Epithelial cell of prostate (primary cell): ENCODE measurements around the gene KRTAP2-4.
"Not testable (repeated sequence)": the region's sequence is repeated elsewhere in the genome, so short reads cannot be mapped to it uniquely, and the experiment has no call there.

Experiments used
- DNase-seq: peaks from one replicate; pipeline ENCODE4 v3.0.0-alpha.2; 2011; ENCODE audit warnings: low read depth, low spot score
- H3K27ac ChIP-seq: fragments of 450-650 bp; 2 replicates; pipeline ENCODE4 v1.5.1; 2017; ENCODE audit warnings: mild to moderate bottlenecking

KRTAP2-4 gene

DNA sequence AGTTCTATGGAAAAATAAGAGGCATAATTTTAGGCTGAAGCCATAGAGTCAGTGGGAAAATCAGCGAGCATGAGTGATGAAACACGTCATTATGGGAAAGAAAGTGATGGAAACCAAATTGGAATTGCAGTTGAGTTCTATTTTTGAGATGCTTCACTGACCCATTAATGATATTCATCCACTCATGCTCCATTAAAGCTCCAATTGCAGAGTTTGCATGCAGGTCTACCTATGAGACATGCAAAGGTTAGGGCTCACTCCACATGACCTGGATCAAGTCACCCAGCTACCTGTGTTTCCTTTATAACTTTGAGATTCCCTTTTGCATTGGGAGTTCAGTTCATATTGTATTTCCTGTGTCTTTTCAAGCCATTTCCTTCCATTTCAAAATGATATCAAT is 8.0 kb upstream of the KRTAP2-4 start:
- no peak overlapping the region for H3K27ac ChIP-seq
- DNase-seq, result no peak

DNA sequence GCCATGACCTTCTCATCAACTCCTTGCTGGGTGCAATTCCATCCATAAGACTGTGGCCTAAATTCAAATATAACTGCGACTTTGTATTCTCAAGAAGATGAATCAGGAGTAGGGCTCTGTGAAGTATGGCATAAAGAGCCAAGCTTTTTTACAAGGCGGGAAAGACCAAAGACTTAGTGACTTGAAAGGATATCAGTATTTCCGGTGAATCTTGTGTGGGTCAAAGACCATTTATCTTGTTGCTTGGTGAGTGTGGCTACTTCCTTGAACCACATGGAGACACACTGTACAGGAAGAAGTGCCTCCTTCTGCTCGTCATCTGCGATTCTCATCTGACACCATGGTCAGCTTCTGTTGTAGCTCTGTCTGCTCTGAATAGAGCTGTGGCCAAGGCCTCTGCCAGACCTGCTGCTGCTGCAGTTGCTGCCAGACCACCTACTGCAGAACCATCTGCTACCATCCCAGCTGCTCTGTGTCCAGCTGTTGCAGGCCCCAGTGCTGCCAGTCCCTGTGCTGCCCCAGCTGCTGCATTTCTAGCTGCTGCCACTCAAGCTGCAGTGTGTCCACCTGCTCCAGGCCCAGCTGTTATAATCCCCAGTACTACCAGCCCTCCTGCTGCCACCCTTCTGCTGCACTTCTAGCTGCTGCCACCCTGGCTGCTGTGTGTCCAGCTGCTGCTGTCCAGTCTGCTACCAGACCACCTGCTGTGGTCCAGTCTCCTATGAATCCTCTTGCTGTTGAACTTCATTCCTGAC is 6.1 kb upstream of the KRTAP2-4 start:
- H3K27ac ChIP-seq, result no peak overlapping the region
- DNase-seq, result no peak

DNA sequence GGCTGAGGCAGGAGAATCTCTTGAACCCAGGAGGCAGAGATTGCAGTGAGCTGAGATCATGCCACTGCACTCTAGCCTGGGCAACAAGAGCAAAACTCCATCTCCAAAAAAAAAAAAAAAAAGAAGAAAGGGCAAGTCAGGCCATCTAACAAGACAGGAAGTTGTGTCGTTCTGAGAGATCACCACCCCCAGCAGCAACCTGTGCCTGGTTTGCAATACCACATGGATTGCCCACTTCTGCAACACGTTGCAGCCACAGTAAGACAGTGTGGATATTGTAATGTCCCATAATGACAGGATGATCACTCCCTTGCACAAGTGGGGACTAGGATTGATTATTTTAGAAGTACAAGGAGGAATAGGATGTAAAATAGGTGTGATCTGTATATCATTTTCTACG is 3.4 kb upstream of the KRTAP2-4 start:
- H3K27ac ChIP-seq, result no peak overlapping the region
- DNase-seq, result no peak

DNA sequence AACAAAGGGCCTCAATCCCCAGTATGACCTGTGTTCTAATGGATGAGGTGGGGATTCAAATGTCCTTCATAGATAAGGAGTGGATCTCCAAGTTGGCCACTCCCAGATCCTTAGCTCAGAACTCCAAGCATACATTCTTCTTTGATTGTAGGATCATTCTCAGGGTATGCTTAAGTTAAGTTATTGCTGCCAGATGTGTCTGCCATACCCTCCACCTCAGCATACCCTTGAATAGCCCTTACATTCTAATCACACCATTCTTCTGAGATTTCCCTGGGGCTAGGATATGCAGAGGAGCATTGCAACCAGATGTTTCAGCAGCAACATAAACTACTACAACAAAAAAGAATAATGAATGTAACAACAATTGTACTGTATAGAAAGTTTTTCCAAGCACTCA is 1.6 kb upstream of the KRTAP2-4 start:
- DNase-seq, result no peak
- H3K27ac ChIP-seq, result no peak overlapping the region

DNA sequence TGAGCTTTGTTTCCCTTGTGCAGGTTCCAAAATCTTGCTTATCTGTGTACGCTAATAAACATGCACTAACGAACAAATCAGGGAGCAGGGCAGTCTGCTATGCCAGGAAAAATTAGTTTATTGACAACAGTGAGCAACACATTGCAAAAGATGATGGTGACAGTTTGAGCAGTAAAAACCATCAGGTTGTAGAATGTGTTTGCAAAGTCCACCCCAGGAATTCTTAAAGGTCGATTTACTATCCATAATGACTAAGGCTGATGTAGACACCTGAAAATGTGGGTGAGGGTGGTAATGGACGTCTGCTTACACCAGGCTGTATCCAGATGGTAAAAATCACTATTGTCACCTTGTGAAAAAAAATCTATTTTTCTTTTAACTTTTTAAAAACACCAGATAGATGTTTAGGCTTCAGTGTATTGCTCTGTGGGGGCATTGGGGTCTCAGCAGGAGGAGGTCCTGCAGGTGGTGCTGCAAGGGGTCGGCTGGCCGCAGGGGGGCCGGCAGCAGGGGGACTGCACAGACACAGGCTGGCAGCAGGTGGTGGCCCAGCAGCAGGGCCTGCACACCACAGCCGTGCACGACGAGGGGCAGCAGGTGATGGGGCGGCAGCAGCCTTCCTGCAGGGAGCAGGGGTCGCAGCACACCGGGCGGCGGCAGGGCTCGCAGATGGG is 526 bp downstream of the KRTAP2-4 start:
- DNase-seq, H3K27ac ChIP-seq: not testable (repeated sequence)

DNA sequence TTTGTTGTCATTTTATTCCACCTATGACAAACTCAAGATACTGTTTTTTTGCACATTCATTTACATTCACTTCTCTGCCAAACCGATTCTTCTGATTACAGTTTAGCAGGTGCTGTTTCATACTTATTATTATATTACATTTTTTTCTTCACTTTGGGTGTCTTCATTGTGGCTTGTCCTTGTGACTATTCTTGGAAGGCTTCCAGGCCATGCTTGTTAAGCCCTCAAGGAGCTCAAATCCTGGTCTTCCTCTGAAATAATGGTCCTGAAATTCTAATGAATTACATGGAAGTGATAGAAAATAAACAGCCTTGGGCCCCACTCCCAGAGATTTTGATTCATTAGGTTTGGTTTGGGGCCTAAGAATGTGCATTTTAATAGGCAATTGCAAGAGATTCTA is 1.4 kb downstream of the KRTAP2-4 start:
- DNase-seq, result no peak
- H3K27ac ChIP-seq, result no peak overlapping the region

DNA sequence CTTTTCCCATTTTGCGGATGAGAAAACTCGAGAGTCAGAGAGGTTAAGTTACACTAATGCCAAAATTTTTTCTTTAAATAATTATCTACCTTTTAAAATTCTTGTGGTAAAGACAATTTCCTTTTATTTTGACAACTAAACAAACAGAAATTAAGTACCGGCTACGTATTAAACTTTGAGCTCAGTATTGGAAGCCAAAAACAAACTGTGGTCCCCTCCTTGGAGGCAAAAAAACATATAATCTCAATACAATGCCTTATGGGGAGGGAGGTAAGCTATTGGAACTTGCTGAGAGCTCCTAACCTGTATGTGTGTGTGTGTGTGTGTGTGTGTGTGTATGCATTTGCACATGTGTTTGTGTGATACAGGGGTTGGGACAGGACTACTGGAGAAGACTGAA is 2.2 kb downstream of the KRTAP2-4 start:
- no peak for DNase-seq

DNA sequence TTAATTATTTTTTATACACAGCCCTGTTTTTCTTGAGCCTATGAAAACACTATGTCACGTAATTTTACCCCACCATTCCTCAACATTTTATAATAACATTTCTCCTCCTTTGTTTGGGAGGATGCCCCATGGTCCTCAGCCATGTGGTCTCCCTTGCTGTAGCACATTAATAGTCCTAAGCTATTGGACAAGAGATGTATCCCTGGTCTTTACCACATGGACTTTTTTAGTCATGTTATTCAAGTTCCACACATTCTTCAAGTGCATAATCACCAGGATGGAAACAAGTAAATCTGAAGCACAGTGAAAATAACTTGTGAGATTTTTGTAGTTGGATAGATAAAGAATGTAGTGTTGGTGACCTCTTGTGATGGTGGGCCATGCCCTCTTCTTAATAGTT is 3.7 kb downstream of the KRTAP2-4 start:
- no peak for DNase-seq
- peak overlapping the region; percentile 64 for H3K27ac ChIP-seq

More for the DNA sequence above, 2.2 kb downstream of the KRTAP2-4 start:
- H3K27ac ChIP-seq, result no peak overlapping the region

DNA sequence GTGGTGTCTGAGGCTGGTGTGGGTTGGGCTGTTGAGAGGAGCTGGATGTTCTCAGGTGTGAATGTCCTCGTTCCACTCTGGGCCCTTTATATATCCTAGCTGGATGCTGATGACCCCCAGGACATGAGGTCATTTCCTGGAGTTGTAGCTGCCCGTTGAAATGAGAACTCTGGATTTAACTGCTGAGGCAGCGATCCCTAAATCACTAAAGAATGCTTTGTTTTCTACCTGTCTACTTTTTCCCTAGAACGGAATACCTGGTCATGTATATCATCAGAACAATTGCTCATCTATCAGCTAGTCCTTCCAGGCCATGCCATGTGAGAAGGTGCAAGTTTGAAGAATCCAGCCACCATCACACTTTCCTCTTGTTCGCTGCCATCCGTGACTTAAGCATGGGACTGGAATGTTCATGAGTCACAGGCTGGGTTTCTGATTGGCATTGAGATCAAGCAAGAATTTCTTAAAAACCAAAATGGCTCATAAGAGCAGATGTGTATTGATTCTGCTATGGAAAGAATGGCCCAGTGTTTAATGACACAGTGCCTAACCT is 5.6 kb downstream of the KRTAP2-4 start, which contains the start of gene KRTAP2-3:
TSS of gene KRTAP2-3 (minus strand) at position 63 of the 553 bp plus-strand sequence. CDS start 64 bp downstream, outside the sequence.
- H3K27ac ChIP-seq, result peak within 1 kb of the TSS; percentile 64
- peak; percentile 96 for DNase-seq

DNA sequence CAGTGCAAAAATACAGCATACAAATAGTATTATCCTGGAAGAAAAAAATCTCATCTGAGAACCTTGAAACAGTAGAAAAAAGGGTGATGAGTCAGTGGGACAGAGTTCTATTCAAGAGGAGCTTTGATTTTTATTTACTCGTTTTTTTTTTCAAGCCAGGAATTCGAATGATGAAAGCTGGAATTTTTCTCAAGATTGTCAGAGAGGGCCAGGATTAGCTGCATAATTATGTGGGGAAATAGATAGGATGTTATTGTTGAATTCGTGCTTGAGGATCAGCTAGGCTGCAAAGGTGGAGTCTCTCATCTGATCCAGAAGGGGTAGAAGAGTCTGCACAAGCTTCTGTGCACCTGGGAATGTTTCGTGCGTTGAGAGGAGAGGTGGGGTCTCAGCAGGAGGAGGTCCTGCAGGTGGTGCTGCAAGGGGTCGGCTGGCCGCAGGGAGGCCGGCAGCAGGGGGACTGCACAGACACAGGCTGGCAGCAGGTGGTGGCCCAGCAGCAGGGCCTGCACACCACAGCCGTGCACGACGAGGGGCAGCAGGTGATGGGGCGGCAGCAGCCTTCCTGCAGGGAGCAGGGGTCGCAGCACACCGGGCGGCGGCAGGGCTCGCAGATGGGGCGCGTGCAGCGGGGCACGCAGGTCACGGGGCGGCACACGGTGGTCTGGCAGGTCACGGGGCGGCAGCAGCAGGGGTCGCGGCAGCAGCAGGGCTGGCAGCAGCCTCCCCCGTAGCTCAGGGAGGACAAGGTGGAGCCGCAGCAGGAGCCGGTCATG is 6.2 kb downstream of the KRTAP2-4 start:
- not testable (repeated sequence) for DNase-seq
- H3K27ac ChIP-seq, result peak overlapping the region; percentile 64

DNA sequence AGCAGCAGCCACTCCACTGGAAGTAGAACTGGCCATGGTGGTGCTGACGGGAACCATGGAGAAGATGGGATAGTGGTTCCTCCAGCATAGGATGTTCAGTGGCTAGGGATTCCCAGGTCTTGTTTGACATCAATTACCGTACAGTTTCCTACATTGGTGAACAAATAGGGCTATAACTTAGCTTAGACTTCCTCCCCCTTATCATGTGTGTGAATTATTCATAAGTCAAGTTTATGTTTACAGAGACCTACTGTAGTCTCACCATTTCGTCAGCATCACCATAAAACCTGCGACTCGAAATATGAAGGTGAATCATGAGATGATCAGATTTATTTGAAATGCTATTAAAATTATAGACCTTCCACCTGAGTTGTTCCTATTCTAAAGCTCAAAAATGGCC is 6.9 kb downstream of the KRTAP2-4 start:
- DNase-seq, result no peak
- peak overlapping the region; percentile 64 for H3K27ac ChIP-seq

DNA sequence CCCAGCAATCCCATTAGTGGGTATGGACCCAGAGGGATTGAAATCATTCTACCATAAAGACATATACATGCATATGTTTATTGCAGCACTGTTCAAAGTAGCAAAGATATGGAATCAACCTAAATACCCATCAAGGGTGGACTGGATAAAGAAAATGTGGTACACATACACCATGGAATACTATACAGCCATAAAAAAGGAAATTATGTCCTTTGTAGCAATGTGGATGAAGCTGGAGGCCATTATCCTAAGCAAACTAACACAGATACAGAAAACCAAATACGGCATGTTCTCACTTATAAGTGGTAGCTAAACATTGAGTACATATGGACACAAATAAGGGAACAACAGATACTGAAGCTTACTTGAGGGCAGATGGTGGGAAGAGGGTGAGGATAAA is 8.1 kb downstream of the KRTAP2-4 start:
- H3K27ac ChIP-seq, result no peak overlapping the region
- DNase-seq, result no peak

DNA sequence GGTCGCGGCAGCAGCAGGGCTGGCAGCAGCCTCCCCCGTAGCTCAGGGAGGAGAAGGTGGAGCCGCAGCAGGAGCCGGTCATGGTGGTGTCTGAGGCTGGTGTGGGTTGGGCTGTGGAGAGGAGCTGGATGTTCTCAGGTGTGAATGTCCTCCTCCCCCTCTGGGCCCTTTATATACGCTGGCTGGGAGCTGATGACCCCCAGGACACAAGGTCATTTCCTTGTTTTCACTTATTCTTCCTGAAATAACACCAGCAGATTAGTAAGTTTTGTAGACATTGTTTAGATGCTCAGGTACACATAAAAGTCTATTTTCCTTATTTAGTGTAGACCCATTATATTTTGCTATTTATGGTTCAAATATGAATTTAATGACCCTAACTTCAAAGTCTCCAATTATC is 10.5 kb downstream of the KRTAP2-4 start, which contains the start of gene KRTAP2-2:
TSS of gene KRTAP2-2 (minus strand) at position 101 of the 400 bp plus-strand sequence. CDS start at position 82, 19 bp downstream.
- not testable (repeated sequence) for H3K27ac ChIP-seq, DNase-seq

DNA sequence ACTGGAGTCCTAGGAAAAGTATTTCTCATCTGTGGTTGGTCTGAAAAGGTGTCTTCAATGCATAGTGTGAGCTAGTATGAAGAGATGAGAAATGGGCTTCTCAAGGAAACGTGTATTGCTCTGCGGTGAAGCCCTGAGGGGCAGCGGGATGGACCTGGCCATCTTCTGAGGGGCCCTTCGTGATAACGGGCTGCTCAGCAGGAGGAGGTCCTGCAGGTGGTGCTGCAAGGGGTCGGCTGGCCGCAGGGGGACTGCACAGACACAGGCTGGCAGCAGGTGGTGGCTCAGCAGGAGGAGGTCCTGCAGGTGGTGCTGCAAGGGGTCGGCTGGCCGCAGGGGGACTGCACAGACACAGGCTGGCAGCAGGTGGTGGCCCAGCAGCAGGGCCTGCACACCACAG is 11.1 kb downstream of the KRTAP2-4 start:
- not testable (repeated sequence) for DNase-seq, H3K27ac ChIP-seq

DNA sequence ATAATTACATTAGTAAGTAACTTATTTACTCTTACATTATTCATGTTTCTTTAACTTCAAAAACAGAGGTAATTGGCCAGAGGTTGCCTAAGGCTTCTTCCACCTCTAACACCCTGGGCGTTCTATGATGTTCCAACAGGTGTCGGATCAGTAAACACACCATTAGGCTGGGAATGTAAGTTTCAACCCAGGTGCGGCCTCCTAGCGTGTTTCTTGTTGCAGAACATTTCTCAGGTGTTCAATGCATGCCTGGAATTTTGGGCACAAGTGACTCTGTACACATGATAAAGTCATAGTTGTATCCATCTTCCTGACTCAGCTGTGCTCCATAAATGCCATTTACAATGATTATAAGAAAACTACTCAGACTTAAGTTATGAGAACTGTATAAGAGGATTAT is 11.7 kb downstream of the KRTAP2-4 start:
- DNase-seq, result no peak
- no peak overlapping the region for H3K27ac ChIP-seq

DNA sequence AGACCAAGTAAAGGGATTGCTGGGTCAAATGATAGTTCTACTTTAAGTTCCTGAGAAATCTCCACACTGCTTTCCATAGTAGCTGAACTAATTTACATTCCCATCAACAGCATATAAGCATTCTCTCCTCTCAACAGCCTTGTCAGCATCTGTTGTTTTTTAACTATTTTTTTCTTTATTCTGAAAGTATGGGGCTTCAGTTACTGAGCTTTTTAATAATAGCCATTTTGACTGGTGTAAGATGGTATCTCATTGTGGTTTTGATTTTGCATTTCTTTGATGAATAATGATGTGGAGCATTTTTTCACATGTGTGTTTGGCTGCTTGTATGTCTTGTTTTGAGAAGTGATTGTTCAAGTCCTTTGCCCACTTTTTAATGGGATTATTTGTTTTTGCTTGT is 13.1 kb downstream of the KRTAP2-4 start:
- no peak for DNase-seq
- H3K27ac ChIP-seq, result no peak overlapping the region

DNA sequence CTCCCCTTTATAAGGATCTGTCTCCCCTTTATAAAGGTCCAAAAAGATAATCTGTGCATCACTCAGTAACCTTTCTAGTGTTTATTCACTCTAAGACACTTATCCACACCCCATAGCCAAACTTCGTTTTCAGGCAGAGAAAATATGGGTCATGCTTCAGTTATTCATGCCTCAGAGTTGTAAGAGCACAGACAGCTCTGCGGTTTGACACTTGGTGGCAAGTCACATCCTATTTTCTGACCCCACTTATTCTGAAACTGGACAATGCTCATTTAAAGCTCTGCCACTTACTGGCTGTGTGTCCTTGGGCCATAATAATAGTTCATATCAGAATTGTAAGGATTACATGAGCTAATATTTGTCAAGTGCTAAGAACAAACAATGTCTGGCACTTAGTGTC is 16.6 kb downstream of the KRTAP2-4 start:
- no peak for DNase-seq
- peak overlapping the region; percentile 6 for H3K27ac ChIP-seq

DNA sequence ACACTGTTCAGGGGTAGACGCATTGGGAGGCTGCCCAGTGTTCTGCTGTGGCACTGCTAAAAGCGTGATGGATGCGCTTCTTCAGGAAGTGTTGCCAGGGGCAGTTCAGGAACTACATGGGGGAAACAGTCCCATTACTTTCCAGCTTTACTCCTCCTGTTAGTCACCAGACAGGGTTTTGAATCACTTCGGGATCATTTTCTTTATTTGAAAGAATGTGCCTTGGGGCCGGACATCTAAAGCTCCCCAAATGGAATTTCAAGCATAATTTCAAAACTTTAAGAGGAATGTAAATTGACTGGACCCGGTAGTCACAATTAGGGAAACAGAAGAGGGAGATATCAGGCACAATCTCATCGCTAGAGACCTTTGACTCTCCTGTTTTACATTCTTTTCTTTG is 17.2 kb downstream of the KRTAP2-4 start:
- peak overlapping the region; percentile 6 for H3K27ac ChIP-seq
- DNase-seq, result no peak

DNA sequence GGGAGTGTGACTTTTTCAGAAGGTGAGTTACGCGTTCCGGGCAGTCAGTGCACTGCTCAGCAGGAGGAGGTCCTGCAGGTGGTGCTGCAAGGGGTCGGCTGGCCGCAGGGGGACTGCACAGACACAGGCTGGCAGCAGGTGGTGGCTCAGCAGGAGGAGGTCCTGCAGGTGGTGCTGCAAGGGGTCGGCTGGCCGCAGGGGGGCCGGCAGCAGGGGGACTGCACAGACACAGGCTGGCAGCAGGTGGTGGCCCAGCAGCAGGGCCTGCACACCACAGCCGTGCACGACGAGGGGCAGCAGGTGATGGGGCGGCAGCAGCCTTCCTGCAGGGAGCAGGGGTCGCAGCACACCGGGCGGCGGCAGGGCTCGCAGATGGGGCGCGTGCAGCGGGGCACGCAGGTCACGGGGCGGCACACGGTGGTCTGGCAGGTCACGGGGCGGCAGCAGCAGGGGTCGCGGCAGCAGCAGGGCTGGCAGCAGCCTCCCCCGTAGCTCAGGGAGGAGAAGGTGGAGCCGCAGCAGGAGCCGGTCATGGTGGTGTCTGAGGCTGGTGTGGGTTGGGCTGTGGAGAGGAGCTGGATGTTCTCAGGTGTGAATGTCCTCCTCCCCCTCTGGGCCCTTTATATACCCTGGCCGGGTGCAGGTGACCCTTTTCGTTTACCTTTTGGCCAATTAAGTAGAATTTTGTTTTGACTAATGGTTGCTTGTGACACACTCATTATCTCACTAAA is 18.8 kb downstream of the KRTAP2-4 start, which contains the start of gene KRTAP2-1:
TSS of gene KRTAP2-1 (minus strand) at position 582 of the 731 bp plus-strand sequence. CDS start at position 533, 49 bp downstream.
- DNase-seq, H3K27ac ChIP-seq: not testable (repeated sequence)

DNA sequence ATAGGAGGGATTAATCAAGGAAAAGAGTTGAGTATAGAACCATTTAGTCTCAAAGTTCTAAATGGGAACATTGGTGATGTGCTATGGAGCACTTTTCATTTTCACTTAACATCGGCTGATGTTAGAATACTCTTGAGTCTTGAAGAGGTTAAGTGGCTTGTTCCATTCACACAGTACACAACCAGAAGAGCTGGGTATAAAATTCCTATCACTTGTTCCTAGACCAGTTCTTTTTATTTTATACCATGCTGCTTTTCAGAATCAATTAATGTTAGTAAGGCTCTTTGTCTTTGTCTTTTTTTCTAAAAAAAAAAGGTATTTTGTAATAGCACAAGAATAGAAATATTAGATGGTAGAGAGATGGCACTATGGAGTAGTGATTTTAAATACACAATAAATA is 22.7 kb downstream of the KRTAP2-4 start:
- no peak for DNase-seq
- H3K27ac ChIP-seq, result no peak overlapping the region
